Neural cell (in vitro differentiated cells): Measurements from ENCODE around the gene NFX1. TPM values are rescaled to one million over a fixed set of nuclear protein-coding genes. Genes with fewer than 3 reads are reported as not detected.

Experiments used
- H2AFZ ChIP-seq: fragments of 200-600, 300-800 bp; sonication (generic), shearing (Covaris generic); 2 replicates; pipeline ENCODE4 v1.6.0; 2014; ENCODE audit warnings: low read depth, mild to moderate bottlenecking, antibody characterized with exemption, low read length, moderate library complexity
- H3F3A ChIP-seq: fragments of 200-600 bp; shearing (Covaris generic); 2 replicates; pipeline ENCODE4 v1.6.1; 2016; ENCODE audit warnings: mild to moderate bottlenecking, moderate library complexity, mixed read lengths, antibody characterized with exemption, low read length; ENCODE audit not compliant: insufficient read depth, poor library complexity, severe bottlenecking
- H3K27ac ChIP-seq: fragments of 200-600, 300-800 bp; sonication (generic), shearing (Covaris generic); 2 replicates; pipeline ENCODE4 v1.5.1; 2014; ENCODE audit warnings: mild to moderate bottlenecking, low read length, moderate library complexity
- H3K27me3 ChIP-seq: fragments of 300-800, 200-600 bp; sonication (generic), shearing (Covaris generic); 2 replicates; pipeline ENCODE4 v1.6.0; 2014; ENCODE audit warnings: mild to moderate bottlenecking, low read depth, low read length, moderate library complexity; ENCODE audit not compliant: insufficient read depth
- H3K36me3 ChIP-seq: fragments of 300-800, 200-600 bp; sonication (generic), shearing (Covaris generic); 2 replicates; pipeline ENCODE4 v1.5.1; 2014; ENCODE audit warnings: mild to moderate bottlenecking, antibody characterized with exemption, low read length, moderate library complexity; ENCODE audit not compliant: insufficient read depth
- H3K4me2 ChIP-seq: fragments of 300-800, 200-600 bp; sonication (generic), shearing (Covaris generic); 2 replicates; pipeline ENCODE4 v1.6.0; 2014; ENCODE audit warnings: mild to moderate bottlenecking, low read length
- H3K4me3 ChIP-seq: fragments of 300-800, 200-600 bp; sonication (generic), shearing (Covaris generic); 2 replicates; pipeline ENCODE4 v1.5.1; 2014; ENCODE audit warnings: mild to moderate bottlenecking, low read length, moderate library complexity
- H3K79me2 ChIP-seq: fragments of 200-600 bp; shearing (Covaris generic); replicated peaks from 2 replicates; pipeline ENCODE4 v1.6.0; 2014; ENCODE audit warnings: mild to moderate bottlenecking, low read length, moderate library complexity; ENCODE audit not compliant: insufficient read depth
- H3K9ac ChIP-seq: fragments of 300-800, 200-600 bp; sonication (generic), shearing (Covaris generic); 2 replicates; pipeline ENCODE4 v1.6.1; 2016; ENCODE audit warnings: mild to moderate bottlenecking, low read length, mixed read lengths
- H3K9me2 ChIP-seq: fragments of 200-600 bp; shearing (Covaris generic); 2 replicates; pipeline ENCODE4 v1.6.1; 2016; ENCODE audit warnings: mild to moderate bottlenecking, low read length, mixed read lengths; ENCODE audit not compliant: insufficient read depth
- H3K9me3 ChIP-seq: fragments of 200-600, 300-800 bp; sonication (generic), shearing (Covaris generic); 2 replicates; pipeline ENCODE4 v1.6.1; 2016; ENCODE audit warnings: mild to moderate bottlenecking, mixed run types, low read length, moderate library complexity, mixed read lengths
- H4K20me1 ChIP-seq: fragments of 200-600 bp; shearing (Covaris generic); 2 replicates; pipeline ENCODE4 v1.6.1; 2016; ENCODE audit warnings: mild to moderate bottlenecking, mixed run types; ENCODE audit not compliant: insufficient read depth
- EP300 ChIP-seq: fragments of 450-650 bp; conservative IDR thresholded peaks from 2 replicates; pipeline ENCODE4 v1.6.1; 2014; ENCODE audit warnings: antibody characterized with exemption, mild to moderate bottlenecking, moderate library complexity; ENCODE audit not compliant: poor library complexity, severe bottlenecking
- EZH2 ChIP-seq: fragments of 200-600, 300-800 bp; shearing (Covaris generic), sonication (generic); IDR thresholded peaks from 2 replicates; pipeline ENCODE4 v1.6.1; 2014; ENCODE audit warnings: antibody characterized with exemption, low read length, borderline replicate concordance, mild to moderate bottlenecking; ENCODE audit not compliant: insufficient read depth, poor library complexity, severe bottlenecking
- MXI1 ChIP-seq: fragments of 450-650 bp; conservative IDR thresholded peaks from 2 replicates; pipeline ENCODE4 v1.6.1; 2014; ENCODE audit warnings: antibody characterized with exemption, mild to moderate bottlenecking; ENCODE audit not compliant: poor library complexity, severe bottlenecking
- POLR2AphosphoS5 ChIP-seq: IDR thresholded peaks from 2 replicates; pipeline ENCODE4 v1.6.1; 2012
- RAD21 ChIP-seq: fragments of 450-650 bp; conservative IDR thresholded peaks from 2 replicates; pipeline ENCODE4 v1.6.1; 2014; ENCODE audit warnings: antibody characterized with exemption, mild to moderate bottlenecking, moderate library complexity
- SMC3 ChIP-seq: fragments of 450-650 bp; conservative IDR thresholded peaks from 2 replicates; pipeline ENCODE4 v1.6.1; 2014; ENCODE audit warnings: antibody characterized with exemption, mild to moderate bottlenecking, moderate library complexity; ENCODE audit not compliant: poor library complexity
- TAF1 ChIP-seq: IDR thresholded peaks from 2 replicates; pipeline ENCODE4 v1.6.1; 2012; ENCODE audit warnings: low read depth
- polyA plus RNA-seq: library from polyadenylated mRNA; depleted of rRNA; stranded (reverse); fragments of >200 nt; gene quantifications from 2 replicates; pipeline ENCODE4 v1.2.3, GENCODE V29; 2014
- TF ChIP-seq, protein P1 (sequence below): fragments of 450-650 bp; IDR thresholded peaks from 2 replicates; pipeline ENCODE4 v1.5.1; 2014; ENCODE audit warnings: antibody characterized with exemption, mild to moderate bottlenecking, moderate library complexity; ENCODE audit not compliant: poor library complexity, severe bottlenecking
- TF ChIP-seq, protein P2 (sequence below): IDR thresholded peaks from 2 replicates; pipeline ENCODE4 v1.6.1; 2012; ENCODE audit warnings: borderline replicate concordance

Gene NFX1
- polyA plus RNA-seq, 1 donor from 2014 or later, result 14.7 TPM

DNA sequence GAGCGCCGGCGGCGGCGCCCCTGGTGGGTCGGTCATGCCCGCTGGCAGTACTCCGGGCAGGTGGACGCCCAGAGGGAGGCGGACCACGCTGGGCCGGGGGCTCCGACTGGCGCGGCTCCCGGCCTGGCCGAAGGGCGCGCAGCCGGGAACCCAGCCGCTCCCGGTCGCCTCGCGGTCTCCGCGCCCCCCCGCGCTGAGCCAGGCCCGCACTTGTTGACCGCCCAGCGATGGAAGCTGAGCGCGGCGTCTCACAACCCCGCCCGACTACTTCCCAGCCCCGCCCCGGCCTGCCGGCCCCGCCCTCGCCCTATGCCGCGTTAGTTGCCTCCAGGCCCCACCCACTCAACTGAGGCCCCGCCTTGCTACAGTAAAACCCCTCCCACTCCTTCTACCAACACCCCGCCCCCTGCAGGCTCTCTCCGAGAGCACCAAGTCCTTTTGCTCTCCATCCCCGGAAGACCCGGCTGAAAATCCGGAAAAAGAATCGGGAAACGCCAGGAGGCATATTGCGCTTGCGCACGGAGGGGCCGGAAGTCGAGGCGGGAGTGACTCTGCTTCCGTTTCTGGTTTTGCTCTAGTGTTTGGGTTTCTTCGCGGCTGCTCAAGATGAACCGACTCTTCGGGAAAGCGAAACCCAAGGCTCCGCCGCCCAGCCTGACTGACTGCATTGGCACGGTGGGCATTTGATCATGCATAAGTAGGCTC, 25.7 kb upstream of the NFX1 start, which contains the start of the genes BAG1 and CHMP5:
Gene BAG1, minus strand, starts transcription at position 236 of the 705 bp plus-strand sequence.
Gene CHMP5, plus strand, starts transcription at position 577 of the 705 bp plus-strand sequence. Its CDS starts 30 bp downstream, at position 607.
- Histone ChIP-seq H3K36me3 (peaks cover 14% of the 10 kb centered on the region), H3K4me3 (peak within 1 kb of the TSS; percentile 94), H3K4me2 (peak within 1 kb of the TSS; percentile 90), H3F3A (no peaks in the 10 kb centered on the region), H3K79me2 (peaks cover 27% of the 10 kb centered on the region), H3K27me3 (no peaks in the 10 kb centered on the region), H3K9me2 (no peaks in the 10 kb centered on the region), H2AFZ (peak within 1 kb of the TSS; percentile 71), H3K9ac (peak within 1 kb of the TSS; percentile 84), H3K27ac (peak within 1 kb of the TSS; percentile 60), H4K20me1 (no peaks in the 10 kb centered on the region), H3K9me3 (no peaks in the 10 kb centered on the region)
- TF ChIP-seq, protein P1, sequence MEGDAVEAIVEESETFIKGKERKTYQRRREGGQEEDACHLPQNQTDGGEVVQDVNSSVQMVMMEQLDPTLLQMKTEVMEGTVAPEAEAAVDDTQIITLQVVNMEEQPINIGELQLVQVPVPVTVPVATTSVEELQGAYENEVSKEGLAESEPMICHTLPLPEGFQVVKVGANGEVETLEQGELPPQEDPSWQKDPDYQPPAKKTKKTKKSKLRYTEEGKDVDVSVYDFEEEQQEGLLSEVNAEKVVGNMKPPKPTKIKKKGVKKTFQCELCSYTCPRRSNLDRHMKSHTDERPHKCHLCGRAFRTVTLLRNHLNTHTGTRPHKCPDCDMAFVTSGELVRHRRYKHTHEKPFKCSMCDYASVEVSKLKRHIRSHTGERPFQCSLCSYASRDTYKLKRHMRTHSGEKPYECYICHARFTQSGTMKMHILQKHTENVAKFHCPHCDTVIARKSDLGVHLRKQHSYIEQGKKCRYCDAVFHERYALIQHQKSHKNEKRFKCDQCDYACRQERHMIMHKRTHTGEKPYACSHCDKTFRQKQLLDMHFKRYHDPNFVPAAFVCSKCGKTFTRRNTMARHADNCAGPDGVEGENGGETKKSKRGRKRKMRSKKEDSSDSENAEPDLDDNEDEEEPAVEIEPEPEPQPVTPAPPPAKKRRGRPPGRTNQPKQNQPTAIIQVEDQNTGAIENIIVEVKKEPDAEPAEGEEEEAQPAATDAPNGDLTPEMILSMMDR, result peak; percentile 66
- TF ChIP-seq EP300 (peak; percentile 5), EZH2 (no peak), RAD21 (no peak), SMC3 (peak; percentile 26), TAF1 (peak; percentile 48), POLR2AphosphoS5 (peak; percentile 77)

DNA sequence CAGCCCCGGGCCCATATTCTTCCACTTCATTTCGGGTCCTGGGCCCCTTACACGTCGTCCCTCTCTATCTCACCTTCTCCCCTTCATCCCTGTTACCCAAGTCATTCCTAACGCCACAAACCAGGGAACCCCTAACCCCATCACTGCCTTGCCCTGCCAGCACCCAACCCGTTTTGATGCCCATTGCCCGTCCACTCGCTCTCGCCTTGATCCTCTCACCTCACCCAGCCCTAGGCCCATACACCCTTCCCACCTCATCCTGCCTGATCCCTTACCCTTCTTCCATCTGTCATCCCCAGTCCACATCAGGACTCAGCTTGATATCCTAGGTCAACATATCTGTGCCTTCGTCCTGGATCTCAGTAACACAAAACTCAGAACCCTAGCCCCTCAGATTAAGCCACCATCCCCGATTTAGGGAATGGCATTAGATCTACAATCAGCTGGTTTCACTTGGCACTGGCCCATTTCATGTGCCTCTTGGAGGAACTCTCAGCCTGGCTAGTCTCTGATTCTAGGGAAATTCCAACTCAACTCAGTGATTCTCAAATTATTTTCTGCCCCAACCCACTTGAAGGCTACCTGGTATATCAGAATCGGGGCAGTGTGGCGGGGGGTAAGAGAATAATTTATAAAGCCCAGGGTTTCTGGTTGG, 25.0 kb upstream of the NFX1 start:
- H3K79me2 ChIP-seq, result peaks cover 27% of the 10 kb centered on the region
- TF ChIP-seq TAF1 (no peak), RAD21 (no peak), POLR2AphosphoS5 (no peak), SMC3 (no peak), MXI1 (no peak)
- TF ChIP-seq, protein P2, sequence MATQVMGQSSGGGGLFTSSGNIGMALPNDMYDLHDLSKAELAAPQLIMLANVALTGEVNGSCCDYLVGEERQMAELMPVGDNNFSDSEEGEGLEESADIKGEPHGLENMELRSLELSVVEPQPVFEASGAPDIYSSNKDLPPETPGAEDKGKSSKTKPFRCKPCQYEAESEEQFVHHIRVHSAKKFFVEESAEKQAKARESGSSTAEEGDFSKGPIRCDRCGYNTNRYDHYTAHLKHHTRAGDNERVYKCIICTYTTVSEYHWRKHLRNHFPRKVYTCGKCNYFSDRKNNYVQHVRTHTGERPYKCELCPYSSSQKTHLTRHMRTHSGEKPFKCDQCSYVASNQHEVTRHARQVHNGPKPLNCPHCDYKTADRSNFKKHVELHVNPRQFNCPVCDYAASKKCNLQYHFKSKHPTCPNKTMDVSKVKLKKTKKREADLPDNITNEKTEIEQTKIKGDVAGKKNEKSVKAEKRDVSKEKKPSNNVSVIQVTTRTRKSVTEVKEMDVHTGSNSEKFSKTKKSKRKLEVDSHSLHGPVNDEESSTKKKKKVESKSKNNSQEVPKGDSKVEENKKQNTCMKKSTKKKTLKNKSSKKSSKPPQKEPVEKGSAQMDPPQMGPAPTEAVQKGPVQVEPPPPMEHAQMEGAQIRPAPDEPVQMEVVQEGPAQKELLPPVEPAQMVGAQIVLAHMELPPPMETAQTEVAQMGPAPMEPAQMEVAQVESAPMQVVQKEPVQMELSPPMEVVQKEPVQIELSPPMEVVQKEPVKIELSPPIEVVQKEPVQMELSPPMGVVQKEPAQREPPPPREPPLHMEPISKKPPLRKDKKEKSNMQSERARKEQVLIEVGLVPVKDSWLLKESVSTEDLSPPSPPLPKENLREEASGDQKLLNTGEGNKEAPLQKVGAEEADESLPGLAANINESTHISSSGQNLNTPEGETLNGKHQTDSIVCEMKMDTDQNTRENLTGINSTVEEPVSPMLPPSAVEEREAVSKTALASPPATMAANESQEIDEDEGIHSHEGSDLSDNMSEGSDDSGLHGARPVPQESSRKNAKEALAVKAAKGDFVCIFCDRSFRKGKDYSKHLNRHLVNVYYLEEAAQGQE, result no peak
- peak overlapping the region; percentile 60 for H3K27ac ChIP-seq

More for the DNA sequence above, 25.0 kb upstream of the NFX1 start:
- H3K4me2 ChIP-seq, result peak overlapping the region; percentile 90
- H3K36me3 ChIP-seq, result peaks cover 12% of the 10 kb centered on the region
- peak overlapping the region; percentile 67 for H2AFZ ChIP-seq
- H3K9me3 ChIP-seq, result no peaks in the 10 kb centered on the region
- no peaks in the 10 kb centered on the region for H3K9me2 ChIP-seq
- H4K20me1 ChIP-seq, result no peaks in the 10 kb centered on the region
- H3K4me3 ChIP-seq, result peak overlapping the region; percentile 94
- H3K9ac ChIP-seq, result peak overlapping the region; percentile 84
- no peaks in the 10 kb centered on the region for H3F3A ChIP-seq
- no peaks in the 10 kb centered on the region for H3K27me3 ChIP-seq
